Activated CD8-positive, alpha-beta memory T cell treated with anti-CD3 and anti-CD28 coated beads for 4 hours (primary cell): Measurements from ENCODE around the gene NTRK2.

ENCODE experiments used
- DNase-seq, 2 donors: peaks; one replicate each; pipeline ENCODE4 v3.0.0-alpha.2; 2020; ENCODE audit warnings: low read depth in 2 of 2

NTRK2 gene

GRCh38 chr9:84817038-84817437, 147.5 kb downstream of the NTRK2 start:
- no peak for DNase-seq

GRCh38 chr9:84818791-84819190, 149.3 kb downstream of the NTRK2 start:
- no peak for DNase-seq

- DNase-seq = no peak
Observed at GRCh38 chr9:84819491-84819991, 150.0 kb downstream of the NTRK2 start.

- no peak for DNase-seq
Observed at GRCh38 chr9:84821431-84821830, 151.9 kb downstream of the NTRK2 start.

GRCh38 chr9:84822589-84823233, 153.2 kb downstream of the NTRK2 start:
- no peak for DNase-seq

GRCh38 chr9:84823421-84824271, 154.1 kb downstream of the NTRK2 start:
- no peak for DNase-seq

GRCh38 chr9:84827216-84827765, 157.8 kb downstream of the NTRK2 start:
- no peak for DNase-seq

GRCh38 chr9:84828046-84828445, 158.5 kb downstream of the NTRK2 start:
- no peak for DNase-seq

GRCh38 chr9:84829471-84829870, 159.9 kb downstream of the NTRK2 start:
- no peak for DNase-seq

- no peak for DNase-seq
Observed at GRCh38 chr9:84829997-84830696, 160.6 kb downstream of the NTRK2 start.

- DNase-seq = no peak
Observed at GRCh38 chr9:84831377-84831776, 161.8 kb downstream of the NTRK2 start.

- no peak for DNase-seq
Observed at GRCh38 chr9:84832453-84832852, 162.9 kb downstream of the NTRK2 start.

- DNase-seq = no peak
Observed at GRCh38 chr9:84834426-84834825, 164.9 kb downstream of the NTRK2 start.

GRCh38 chr9:84835745-84836144, 166.2 kb downstream of the NTRK2 start:
- no peak for DNase-seq

- DNase-seq = no peak
Observed at GRCh38 chr9:84838879-84839278, 169.3 kb downstream of the NTRK2 start.

GRCh38 chr9:84839541-84839940, 170.0 kb downstream of the NTRK2 start:
- DNase-seq = no peak

GRCh38 chr9:84841931-84842330, 172.4 kb downstream of the NTRK2 start:
- no peak for DNase-seq

- DNase-seq = no peak
Observed at GRCh38 chr9:84843175-84843824, 173.8 kb downstream of the NTRK2 start.

- no peak for DNase-seq
Observed at GRCh38 chr9:84845956-84846900, 176.7 kb downstream of the NTRK2 start.

GRCh38 chr9:84846906-84847305, 177.4 kb downstream of the NTRK2 start:
- no peak for DNase-seq
